ENCODE data around the gene CFAP73. TPM values are rescaled to one million over a fixed set of nuclear protein-coding genes. Genes with fewer than 3 reads are reported as not detected.

The CFAP73 gene
- total RNA-seq, 4 donors from 2014 or later, result not detected

DNA sequence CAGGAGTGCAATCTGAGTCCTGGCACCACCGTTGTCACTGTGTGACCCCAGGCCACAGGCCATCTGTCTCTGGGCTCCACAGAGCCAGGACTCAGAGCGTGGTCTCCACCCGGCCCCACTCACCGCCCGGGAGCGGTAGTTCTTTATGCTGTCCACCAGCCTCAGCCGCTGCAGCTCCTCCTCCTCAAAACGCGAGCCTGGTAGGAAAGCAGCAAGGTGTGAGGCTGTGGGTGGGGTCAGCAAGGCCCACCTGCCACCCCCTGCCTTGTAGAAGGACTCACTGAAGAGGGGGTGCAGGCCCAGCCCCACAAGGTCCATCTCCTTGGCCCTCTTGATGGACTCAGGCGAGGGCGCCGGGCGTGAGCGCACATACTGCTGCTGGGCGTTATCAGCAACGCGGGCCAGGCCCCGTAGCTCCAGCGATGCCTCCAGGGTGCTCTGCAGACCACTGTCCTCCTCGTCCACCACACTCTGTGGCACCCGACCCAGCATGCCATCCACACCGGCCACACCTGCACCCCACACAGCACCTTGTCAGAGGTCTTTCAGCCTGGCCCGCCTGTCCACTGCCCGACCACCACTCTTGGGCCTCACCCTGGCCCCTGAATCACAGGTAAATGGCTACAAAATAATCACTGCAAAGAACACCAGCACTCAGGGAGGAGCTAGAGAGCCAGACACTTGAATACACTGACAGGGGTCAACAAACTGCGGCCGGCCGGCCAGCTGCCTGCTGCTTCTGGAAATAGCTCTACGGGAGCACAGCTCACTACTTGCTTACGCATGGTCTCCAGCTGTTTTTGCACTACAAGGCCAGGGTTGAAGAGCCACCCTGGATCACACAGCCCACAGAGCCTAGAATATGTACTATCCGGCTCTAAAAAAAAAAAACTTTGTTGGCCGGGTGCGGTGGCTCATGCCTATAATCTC, 16.3 kb downstream of the CFAP73 start:
- no peak for ATAC-seq
- Histone ChIP-seq H3K4me1 (no peaks in the 10 kb centered on the region), H3K9me3 (no peaks in the 10 kb centered on the region), H3K27ac (no peak overlapping the region), H3K36me3 (peaks cover 3 to 100% of the 10 kb centered on the region in 2 donors), H3K4me3 (no peak overlapping the region), H3K27me3 (no peaks in the 10 kb centered on the region)
- in situ Hi-C loops (cut with MboI; ENCODE audit: low sequenced_read_pairs in 4 of 4) (no loop called here), intact Hi-C loops (cut with DNase I; ENCODE audit: low total_unique reads) (no loop called here)
- TF ChIP-seq POLR2A (IDR thresholded peaks at IDR 0.05), result no peak
- TF ChIP-seq, protein P1, sequence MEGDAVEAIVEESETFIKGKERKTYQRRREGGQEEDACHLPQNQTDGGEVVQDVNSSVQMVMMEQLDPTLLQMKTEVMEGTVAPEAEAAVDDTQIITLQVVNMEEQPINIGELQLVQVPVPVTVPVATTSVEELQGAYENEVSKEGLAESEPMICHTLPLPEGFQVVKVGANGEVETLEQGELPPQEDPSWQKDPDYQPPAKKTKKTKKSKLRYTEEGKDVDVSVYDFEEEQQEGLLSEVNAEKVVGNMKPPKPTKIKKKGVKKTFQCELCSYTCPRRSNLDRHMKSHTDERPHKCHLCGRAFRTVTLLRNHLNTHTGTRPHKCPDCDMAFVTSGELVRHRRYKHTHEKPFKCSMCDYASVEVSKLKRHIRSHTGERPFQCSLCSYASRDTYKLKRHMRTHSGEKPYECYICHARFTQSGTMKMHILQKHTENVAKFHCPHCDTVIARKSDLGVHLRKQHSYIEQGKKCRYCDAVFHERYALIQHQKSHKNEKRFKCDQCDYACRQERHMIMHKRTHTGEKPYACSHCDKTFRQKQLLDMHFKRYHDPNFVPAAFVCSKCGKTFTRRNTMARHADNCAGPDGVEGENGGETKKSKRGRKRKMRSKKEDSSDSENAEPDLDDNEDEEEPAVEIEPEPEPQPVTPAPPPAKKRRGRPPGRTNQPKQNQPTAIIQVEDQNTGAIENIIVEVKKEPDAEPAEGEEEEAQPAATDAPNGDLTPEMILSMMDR (IDR thresholded peaks at IDR 0.05 in 4 of 5, conservative IDR thresholded peaks at IDR 0.05 in 1 of 5), result no peak
- DNase-seq, result no peak

DNA sequence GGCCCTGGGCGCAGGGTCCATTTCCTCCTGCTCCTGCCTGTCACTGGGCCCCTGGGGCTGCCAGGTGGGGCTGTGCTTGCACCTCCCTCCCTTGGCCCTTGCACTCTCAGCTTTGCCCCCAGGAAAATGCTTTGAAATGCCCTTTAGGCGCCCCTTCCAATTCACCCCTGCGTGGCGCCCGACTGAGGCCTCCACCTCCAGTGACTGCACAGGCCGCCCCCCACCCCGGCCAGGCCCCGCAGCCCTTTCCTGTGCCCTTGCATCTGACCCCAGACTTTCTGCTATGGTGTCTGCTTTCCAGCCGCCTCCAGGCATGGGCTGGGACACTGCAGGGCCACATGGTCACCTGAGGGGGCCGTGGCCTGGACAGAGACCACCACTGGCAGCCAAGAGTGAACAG, 18.3 kb downstream of the CFAP73 start:
- ATAC-seq (no peak), DNase-seq (no peak)
- H3K4me3 ChIP-seq, result no peak overlapping the region
- intact Hi-C loops (cut with DNase I; ENCODE audit: low total_unique reads), result no loop called here
- H3K27me3 ChIP-seq, result no peaks in the 10 kb centered on the region
- H3K9me3 ChIP-seq, result no peaks in the 10 kb centered on the region
- H3K36me3 ChIP-seq, result peaks cover 3 to 100% of the 10 kb centered on the region in 2 donors
- H3K27ac ChIP-seq, result no peak overlapping the region
- TF ChIP-seq POLR2A (IDR thresholded peaks at IDR 0.05), result no peak
- TF ChIP-seq, protein P1 (IDR thresholded peaks at IDR 0.05 in 4 of 5, conservative IDR thresholded peaks at IDR 0.05 in 1 of 5), result no peak
- H3K4me1 ChIP-seq, result no peaks in the 10 kb centered on the region
- in situ Hi-C loops (cut with MboI; ENCODE audit: low sequenced_read_pairs in 4 of 4), result no loop called here

DNA sequence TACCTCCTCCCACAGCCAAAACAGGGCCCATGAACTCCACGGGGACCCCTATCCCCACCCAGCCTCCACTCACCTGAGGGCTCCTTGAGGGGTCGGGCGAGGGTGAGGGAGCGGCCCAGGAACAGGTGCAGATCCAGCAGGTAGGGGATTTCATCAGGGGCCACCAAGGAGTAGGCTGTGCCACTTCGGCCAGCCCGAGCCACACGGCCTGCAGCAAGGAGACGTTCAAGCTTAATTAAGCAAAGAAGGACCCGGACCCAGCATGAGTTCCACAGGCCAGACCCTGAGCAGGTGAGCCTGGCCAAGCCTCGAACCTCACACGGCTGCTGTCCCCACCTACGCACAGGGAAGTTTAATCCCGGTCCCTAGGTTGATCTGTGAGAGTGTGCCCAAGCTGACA, 20.2 kb downstream of the CFAP73 start:
- H3K36me3 ChIP-seq, result peaks cover 3 to 100% of the 10 kb centered on the region in 2 donors

DNA sequence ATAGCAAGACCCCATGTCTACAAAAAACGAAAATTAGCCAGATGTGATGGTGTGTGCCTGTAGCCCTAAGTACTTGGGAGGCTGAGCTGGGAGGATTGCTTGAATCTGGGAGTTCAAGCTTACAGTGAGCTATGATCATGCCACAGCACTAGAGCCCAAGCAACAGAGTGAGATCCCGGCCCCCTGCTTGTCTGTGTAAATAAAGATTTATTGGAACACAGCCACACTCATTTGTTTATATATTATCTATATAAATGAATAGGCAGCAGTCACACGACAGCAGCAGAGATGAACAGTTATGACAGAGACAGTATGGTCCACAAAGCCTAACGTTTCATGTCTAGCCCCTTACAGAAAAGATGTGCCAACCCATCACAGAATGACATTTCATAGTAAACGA, 20.9 kb downstream of the CFAP73 start:
- no peaks in the 10 kb centered on the region for H3K4me1 ChIP-seq

More for the DNA sequence above, 20.2 kb downstream of the CFAP73 start:
- Histone ChIP-seq H3K4me3 (no peak overlapping the region), H3K9me3 (no peaks in the 10 kb centered on the region), H3K27ac (no peak overlapping the region), H3K4me1 (no peaks in the 10 kb centered on the region), H3K27me3 (no peaks in the 10 kb centered on the region)
- in situ Hi-C loops (cut with MboI; ENCODE audit: low sequenced_read_pairs in 4 of 4) (no loop called here), intact Hi-C loops (cut with DNase I; ENCODE audit: low total_unique reads) (loop anchor here (5.0 kb wide), 1 partner anchor 122 kb away; no protein-coding TSS in a partner anchor)
- TF ChIP-seq, protein P1 (IDR thresholded peaks at IDR 0.05 in 4 of 5, conservative IDR thresholded peaks at IDR 0.05 in 1 of 5), result no peak
- no peak for TF ChIP-seq POLR2A (IDR thresholded peaks at IDR 0.05)
- ATAC-seq, result no peak
- DNase-seq, result no peak

More for the DNA sequence above, 20.9 kb downstream of the CFAP73 start:
- in situ Hi-C loops (cut with MboI; ENCODE audit: low sequenced_read_pairs in 4 of 4), result no loop called here
- TF ChIP-seq, protein P1 (IDR thresholded peaks at IDR 0.05 in 4 of 5, conservative IDR thresholded peaks at IDR 0.05 in 1 of 5), result no peak
- no peak for TF ChIP-seq POLR2A (IDR thresholded peaks at IDR 0.05)
- no peak overlapping the region for H3K4me3 ChIP-seq
- DNase-seq, result no peak
- ATAC-seq, result no peak
- H3K27ac ChIP-seq, result no peak overlapping the region
- H3K9me3 ChIP-seq, result no peaks in the 10 kb centered on the region
- peaks cover 3 to 99% of the 10 kb centered on the region in 2 donors for H3K36me3 ChIP-seq
- intact Hi-C loops (cut with DNase I; ENCODE audit: low total_unique reads), result loop anchor here (5.0 kb wide), 1 partner anchor 123 kb away; no protein-coding TSS in a partner anchor
- H3K27me3 ChIP-seq, result no peaks in the 10 kb centered on the region
